SU-DHL-6 (cell line): Measurements from ENCODE around the gene DNAL1.

Experiments
- EZH2phosphoT487 ChIP-seq: fragments of 200-600 bp; sonication (generic), shearing (Covaris generic); conservative IDR thresholded peaks from 2 replicates; pipeline ENCODE4 v1.6.1; 2018; ENCODE audit warnings: mild to moderate bottlenecking, antibody characterized with exemption, low read length, moderate library complexity, mixed read lengths
- TF ChIP-seq, protein P1 (sequence below): fragments of 200-600 bp; sonication (generic); IDR thresholded peaks from one replicate; pipeline ENCODE4 v1.5.1; 2017; ENCODE audit warnings: antibody characterized with exemption, mild to moderate bottlenecking, low read length, moderate library complexity; ENCODE audit not compliant: insufficient read depth, poor library complexity, severe bottlenecking

DNA sequence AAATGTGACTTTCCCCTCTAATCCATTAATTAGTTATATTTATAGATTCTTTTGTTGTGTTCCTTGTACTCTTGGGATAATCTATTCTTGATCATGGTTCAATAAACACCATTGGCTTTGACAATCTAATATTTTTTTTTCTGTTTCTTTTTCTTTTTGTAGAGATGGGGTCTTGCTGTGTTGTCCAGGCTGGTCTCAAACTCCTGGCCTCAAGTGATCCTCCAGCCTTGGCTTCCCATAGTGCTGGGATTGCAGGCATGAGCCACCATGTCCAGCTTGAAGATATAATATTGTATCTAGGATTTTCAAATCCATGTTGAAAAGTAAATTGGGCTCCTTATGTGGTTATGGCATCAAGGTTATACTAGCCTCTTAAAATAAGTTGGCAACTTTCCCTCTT lies 6.2 kb downstream of the DNAL1 start:
- TF ChIP-seq, protein P1, sequence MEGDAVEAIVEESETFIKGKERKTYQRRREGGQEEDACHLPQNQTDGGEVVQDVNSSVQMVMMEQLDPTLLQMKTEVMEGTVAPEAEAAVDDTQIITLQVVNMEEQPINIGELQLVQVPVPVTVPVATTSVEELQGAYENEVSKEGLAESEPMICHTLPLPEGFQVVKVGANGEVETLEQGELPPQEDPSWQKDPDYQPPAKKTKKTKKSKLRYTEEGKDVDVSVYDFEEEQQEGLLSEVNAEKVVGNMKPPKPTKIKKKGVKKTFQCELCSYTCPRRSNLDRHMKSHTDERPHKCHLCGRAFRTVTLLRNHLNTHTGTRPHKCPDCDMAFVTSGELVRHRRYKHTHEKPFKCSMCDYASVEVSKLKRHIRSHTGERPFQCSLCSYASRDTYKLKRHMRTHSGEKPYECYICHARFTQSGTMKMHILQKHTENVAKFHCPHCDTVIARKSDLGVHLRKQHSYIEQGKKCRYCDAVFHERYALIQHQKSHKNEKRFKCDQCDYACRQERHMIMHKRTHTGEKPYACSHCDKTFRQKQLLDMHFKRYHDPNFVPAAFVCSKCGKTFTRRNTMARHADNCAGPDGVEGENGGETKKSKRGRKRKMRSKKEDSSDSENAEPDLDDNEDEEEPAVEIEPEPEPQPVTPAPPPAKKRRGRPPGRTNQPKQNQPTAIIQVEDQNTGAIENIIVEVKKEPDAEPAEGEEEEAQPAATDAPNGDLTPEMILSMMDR: no peak
- TF ChIP-seq EZH2phosphoT487: no peak
